Glutamatergic neuron (in vitro differentiated cells): ENCODE measurements around the gene KLHL22. TPM values are rescaled to one million over a fixed set of nuclear protein-coding genes. Genes with fewer than 3 reads are reported as not detected.
A peak's percentile ranks its signal among the peaks of the same experiment; 100 is the strongest.
"Not testable (repeated sequence)": the region's sequence is repeated elsewhere in the genome, so short reads cannot be mapped to it uniquely, and the experiment has no call there.

Source experiments
- DNase-seq: peaks from one replicate; pipeline ENCODE4 v3.0.0; 2022
- H3K27ac Mint-ChIP-seq: one replicate; pipeline ENCODE4 v1.8.0; 2020; ENCODE audit warnings: mild to moderate bottlenecking, mixed read lengths, inconsistent platforms; ENCODE audit not compliant: unreplicated experiment
- H3K27me3 Mint-ChIP-seq: one replicate; pipeline ENCODE4 v1.8.0; 2020; ENCODE audit warnings: mild to moderate bottlenecking, moderate library complexity, mixed read lengths, inconsistent platforms; ENCODE audit not compliant: unreplicated experiment
- H3K36me3 Mint-ChIP-seq: one replicate; pipeline ENCODE4 v1.8.0; 2020; ENCODE audit warnings: mild to moderate bottlenecking, mixed read lengths, inconsistent platforms; ENCODE audit not compliant: unreplicated experiment
- H3K4me1 Mint-ChIP-seq: one replicate; pipeline ENCODE4 v1.8.0; 2020; ENCODE audit warnings: mild to moderate bottlenecking, low read depth, mixed read lengths, inconsistent platforms; ENCODE audit not compliant: unreplicated experiment
- H3K4me3 Mint-ChIP-seq: one replicate; pipeline ENCODE4 v1.8.0; 2020; ENCODE audit warnings: mild to moderate bottlenecking, mixed read lengths, inconsistent platforms; ENCODE audit not compliant: unreplicated experiment
- H3K9me3 Mint-ChIP-seq: one replicate; pipeline ENCODE4 v1.8.0; 2020; ENCODE audit warnings: mild to moderate bottlenecking, moderate library complexity, mixed read lengths, inconsistent platforms; ENCODE audit not compliant: unreplicated experiment
- total RNA-seq: library from RNA; stranded (reverse); fragmentation: NEBNext Ultra II Directional; extraction: Animal tissue kit (Norgen Biotek cat#: 25700); gene quantifications from one replicate; pipeline ENCODE4 v1.2.1, GENCODE V29; 2021; ENCODE audit not compliant: unreplicated experiment
- TF ChIP-seq, protein P1 (sequence below): fragments of 200-600 bp; sonication (generic); IDR thresholded peaks from one replicate; pipeline ENCODE4 v1.5.0; 2021; ENCODE audit not compliant: partially characterized antibody, unreplicated experiment

KLHL22 gene
- total RNA-seq, 1 donor from 2014 or later: 20.2 TPM

GRCh38 chr22:20395907-20396287, 99.7 kb downstream of the KLHL22 start:
- no peak for DNase-seq
- Mint-ChIP-seq H3K9me3 (peaks cover 5% of the 10 kb centered on the region), H3K27me3 (peaks cover 10% of the 10 kb centered on the region), H3K4me1 (peaks cover 24% of the 10 kb centered on the region), H3K4me3 (peak overlapping the region; percentile 94), H3K36me3 (no peaks in the 10 kb centered on the region), H3K27ac (no peak overlapping the region)
- TF ChIP-seq, protein P1, sequence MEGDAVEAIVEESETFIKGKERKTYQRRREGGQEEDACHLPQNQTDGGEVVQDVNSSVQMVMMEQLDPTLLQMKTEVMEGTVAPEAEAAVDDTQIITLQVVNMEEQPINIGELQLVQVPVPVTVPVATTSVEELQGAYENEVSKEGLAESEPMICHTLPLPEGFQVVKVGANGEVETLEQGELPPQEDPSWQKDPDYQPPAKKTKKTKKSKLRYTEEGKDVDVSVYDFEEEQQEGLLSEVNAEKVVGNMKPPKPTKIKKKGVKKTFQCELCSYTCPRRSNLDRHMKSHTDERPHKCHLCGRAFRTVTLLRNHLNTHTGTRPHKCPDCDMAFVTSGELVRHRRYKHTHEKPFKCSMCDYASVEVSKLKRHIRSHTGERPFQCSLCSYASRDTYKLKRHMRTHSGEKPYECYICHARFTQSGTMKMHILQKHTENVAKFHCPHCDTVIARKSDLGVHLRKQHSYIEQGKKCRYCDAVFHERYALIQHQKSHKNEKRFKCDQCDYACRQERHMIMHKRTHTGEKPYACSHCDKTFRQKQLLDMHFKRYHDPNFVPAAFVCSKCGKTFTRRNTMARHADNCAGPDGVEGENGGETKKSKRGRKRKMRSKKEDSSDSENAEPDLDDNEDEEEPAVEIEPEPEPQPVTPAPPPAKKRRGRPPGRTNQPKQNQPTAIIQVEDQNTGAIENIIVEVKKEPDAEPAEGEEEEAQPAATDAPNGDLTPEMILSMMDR: no peak

DNA sequence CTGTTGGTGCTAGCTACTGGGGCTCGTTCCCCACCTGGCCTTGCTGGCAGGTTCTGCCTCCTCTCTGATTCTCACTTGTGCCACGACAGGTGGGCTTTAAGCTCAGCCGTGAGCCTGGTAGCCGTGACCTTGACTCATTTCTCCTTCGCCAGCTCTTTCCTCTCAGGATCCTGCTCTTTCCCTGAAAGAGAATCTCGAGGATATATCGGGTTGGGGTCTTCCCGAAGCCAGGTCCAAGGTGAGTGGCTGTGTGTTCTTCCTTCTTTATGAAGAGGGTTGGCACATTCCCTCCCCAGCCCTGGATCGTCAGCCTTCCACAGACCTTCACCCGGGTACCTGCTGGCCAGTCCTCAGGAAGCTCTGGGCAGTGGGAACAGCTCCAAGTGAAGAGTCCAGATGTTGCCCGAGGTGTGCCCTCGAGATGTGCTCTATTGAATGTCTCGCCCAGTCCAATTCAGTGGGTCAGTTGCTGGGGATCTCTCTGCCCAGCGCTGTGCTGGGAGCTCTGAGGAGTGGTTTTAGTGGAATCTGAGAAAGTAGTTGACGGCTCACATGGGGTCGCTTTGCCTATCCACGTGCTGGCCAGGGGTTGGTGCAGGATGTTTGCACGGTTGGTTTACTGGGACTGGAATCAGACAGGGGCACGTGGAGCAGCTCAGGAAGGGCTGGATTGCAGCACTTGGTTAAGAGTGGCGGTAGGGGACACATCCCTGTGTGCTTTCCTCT, 100.3 kb downstream of the KLHL22 start:
- peaks cover 5% of the 10 kb centered on the region for H3K9me3 Mint-ChIP-seq
- H3K27me3 Mint-ChIP-seq: peaks cover 10% of the 10 kb centered on the region
- H3K4me1 Mint-ChIP-seq: peaks cover 24% of the 10 kb centered on the region
- TF ChIP-seq, protein P1: no peak
- peak overlapping the region; percentile 83 for H3K27ac Mint-ChIP-seq
- no peaks in the 10 kb centered on the region for H3K36me3 Mint-ChIP-seq
- peak overlapping the region; percentile 94 for H3K4me3 Mint-ChIP-seq
- no peak for DNase-seq

DNA sequence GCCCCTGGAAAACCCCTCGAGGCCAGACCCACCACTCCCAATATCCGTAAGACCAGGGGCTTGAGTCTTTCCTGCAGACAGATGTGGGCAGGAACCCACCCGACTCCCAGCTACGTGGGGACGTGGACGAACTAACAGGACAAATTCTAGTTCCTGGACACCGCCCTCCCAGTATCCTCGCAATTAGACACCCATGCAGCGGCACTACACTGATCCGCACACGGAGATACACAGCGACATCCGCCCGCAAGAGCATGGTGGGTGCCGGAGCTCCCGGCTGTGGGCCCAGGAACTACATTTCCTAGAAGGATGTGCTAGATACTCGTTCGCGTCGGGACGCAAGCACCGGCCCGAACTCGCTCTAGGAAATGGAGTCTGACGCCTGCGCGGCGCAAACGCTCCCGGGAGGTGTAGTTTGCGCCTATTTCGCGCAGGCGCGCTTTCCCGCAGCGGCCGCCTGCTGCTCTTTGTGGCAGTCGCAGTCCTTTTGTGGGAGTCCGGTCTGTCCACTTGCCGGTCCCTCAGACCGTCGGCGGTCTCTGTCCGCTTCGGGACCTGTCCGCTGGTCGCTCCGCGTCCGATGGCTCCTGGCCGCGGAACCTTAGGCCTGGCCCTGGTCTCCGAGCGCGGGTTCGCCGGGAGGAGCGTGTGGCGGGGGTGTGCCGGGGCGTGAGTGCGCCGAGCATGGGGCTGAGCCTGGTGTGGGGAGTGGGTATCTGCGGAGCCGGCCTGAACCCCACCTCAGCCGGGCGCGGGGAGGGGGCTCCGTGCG, 101.7 kb downstream of the KLHL22 start, which contains the start of gene ZNF74:
Gene ZNF74 (plus strand): TSS at position 447 of the 772 bp plus-strand sequence. CDS start 478 bp downstream, outside the sequence.
- H3K27ac Mint-ChIP-seq: peak within 1 kb of the TSS; percentile 98
- H3K36me3 Mint-ChIP-seq: no peaks in the 10 kb centered on the region
- peak within 1 kb of the TSS; percentile 94 for H3K4me3 Mint-ChIP-seq
- DNase-seq: peak; percentile 91
- TF ChIP-seq, protein P1: no peak
- H3K4me1 Mint-ChIP-seq: peaks cover 24% of the 10 kb centered on the region
- H3K27me3 Mint-ChIP-seq: peaks cover 8% of the 10 kb centered on the region
- H3K9me3 Mint-ChIP-seq: peaks cover 5% of the 10 kb centered on the region

DNA sequence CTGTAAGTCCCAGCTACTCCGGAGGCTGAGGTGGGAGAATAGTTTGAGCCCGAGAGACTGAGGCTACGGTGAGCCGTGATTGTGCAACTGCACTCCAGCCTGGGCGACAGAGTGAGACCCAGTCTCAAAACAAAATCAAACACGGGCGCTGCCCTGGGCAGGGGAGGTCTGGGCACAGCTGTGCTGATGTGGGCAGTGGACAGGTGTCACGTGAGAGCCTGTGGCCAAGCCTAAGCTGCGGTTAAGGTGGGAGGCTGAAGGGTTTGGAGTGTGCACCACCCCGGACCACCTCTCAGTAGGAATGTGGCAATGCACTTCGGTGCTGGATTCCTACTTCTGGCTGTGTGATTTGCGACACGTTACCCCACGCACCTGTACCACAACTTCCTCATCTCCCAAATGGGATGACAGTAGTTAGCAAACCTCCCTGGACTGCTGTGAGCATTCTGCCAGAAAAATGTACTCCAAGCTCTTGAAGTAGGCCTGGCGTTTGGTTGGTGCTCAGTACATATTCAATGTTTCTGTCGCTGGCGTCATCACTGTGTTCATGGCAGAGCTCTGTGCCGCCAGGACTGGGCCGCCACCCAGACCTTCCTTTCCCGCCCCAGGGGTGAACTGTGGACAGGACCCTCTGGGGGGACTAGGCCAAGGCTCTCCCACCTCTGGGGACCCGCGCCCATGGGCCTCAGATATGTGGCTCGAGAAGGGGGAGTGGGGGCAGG, 102.5 kb downstream of the KLHL22 start:
- H3K4me1 Mint-ChIP-seq: peaks cover 24% of the 10 kb centered on the region
- H3K9me3 Mint-ChIP-seq: peaks cover 5% of the 10 kb centered on the region
- DNase-seq: no peak
- TF ChIP-seq, protein P1: no peak
- peak overlapping the region; percentile 98 for H3K27ac Mint-ChIP-seq
- peak overlapping the region; percentile 94 for H3K4me3 Mint-ChIP-seq
- H3K36me3 Mint-ChIP-seq: no peaks in the 10 kb centered on the region
- H3K27me3 Mint-ChIP-seq: peaks cover 8% of the 10 kb centered on the region

DNA sequence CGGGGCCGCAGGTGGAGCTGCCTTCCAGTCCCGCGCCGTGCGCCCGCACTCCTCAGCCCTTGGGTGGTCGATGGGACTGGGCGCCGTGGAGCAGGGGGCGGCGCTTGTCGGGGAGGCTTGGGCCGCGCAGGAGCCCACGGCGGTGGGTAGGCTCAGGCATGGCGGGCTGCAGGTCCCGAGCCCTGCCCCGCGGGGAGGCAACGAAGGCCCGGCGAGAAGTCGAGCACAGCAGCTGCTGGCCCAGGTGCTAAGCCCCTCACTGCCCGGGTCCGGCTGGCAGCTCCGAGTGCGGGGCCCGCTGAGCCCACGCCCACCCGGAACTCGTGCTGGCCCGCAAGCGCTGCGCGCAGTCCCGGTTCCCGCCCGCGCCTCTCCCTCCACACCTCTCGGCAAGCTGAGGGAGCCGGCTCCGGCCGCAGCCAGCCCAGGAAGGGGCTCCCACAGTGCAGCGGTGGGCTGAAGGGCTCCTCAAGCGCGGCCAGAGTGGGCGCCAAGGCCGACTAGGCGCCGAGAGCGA, 103.2 kb downstream of the KLHL22 start:
- not testable (repeated sequence) for H3K4me3 Mint-ChIP-seq, H3K27me3 Mint-ChIP-seq, DNase-seq, H3K9me3 Mint-ChIP-seq, H3K36me3 Mint-ChIP-seq, H3K27ac Mint-ChIP-seq
- H3K4me1 Mint-ChIP-seq: peaks cover 22% of the 10 kb centered on the region
